GM18505 (cell line): ENCODE results near the gene LAMA5.
"Not testable (repeated sequence)": the region's sequence is repeated elsewhere in the genome, so short reads cannot be mapped to it uniquely, and the experiment has no call there.

Experiments
- ATAC-seq: cut with Tn5 transposase; IDR thresholded peaks from one replicate; pipeline ENCODE4 v1.9.1; 2021; ENCODE audit not compliant: unreplicated experiment
- POLR2A ChIP-seq: IDR thresholded peaks from 4 replicates; pipeline ENCODE4 v1.6.1; 2011; ENCODE audit warnings: borderline replicate concordance; ENCODE audit not compliant: insufficient read depth, insufficient read length; ENCODE audit errors: extremely low read depth

Gene LAMA5

GRCh38 chr20:62387933-62388635, 21.0 kb upstream of the LAMA5 start:
- ATAC-seq, result no peak
- TF ChIP-seq POLR2A, result no peak

GRCh38 chr20:62387219-62387913, 20.3 kb upstream of the LAMA5 start:
- ATAC-seq, result no peak
- TF ChIP-seq POLR2A, result no peak

- peak; percentile 94 for TF ChIP-seq POLR2A
- ATAC-seq, result peak; percentile 68
Observed at GRCh38 chr20:62386383-62387218, 19.5 kb upstream of the LAMA5 start, which contains the start of gene RPS21. Gene RPS21, plus strand, starts transcription at chr20:62387103. Its CDS starts 236 bp downstream, at chr20:62387339.

- ATAC-seq, result peak; percentile 61
Observed at GRCh38 chr20:62382306-62383198, 15.4 kb upstream of the LAMA5 start.

GRCh38 chr20:62381842-62382241, 14.7 kb upstream of the LAMA5 start:
- TF ChIP-seq POLR2A, result no peak
- no peak for ATAC-seq

More at GRCh38 chr20:62382306-62383198, 15.4 kb upstream of the LAMA5 start:
- TF ChIP-seq POLR2A, result no peak

- TF ChIP-seq POLR2A, result no peak
- ATAC-seq, result no peak
Observed at GRCh38 chr20:62381202-62381797, 14.2 kb upstream of the LAMA5 start.

- TF ChIP-seq POLR2A, result no peak
- ATAC-seq, result no peak
Observed at GRCh38 chr20:62378215-62378614, 11.1 kb upstream of the LAMA5 start.

- TF ChIP-seq POLR2A, result no peak
- no peak for ATAC-seq
Observed at GRCh38 chr20:62377615-62378178, 10.6 kb upstream of the LAMA5 start.

GRCh38 chr20:62377064-62377461, 10.0 kb upstream of the LAMA5 start:
- no peak for ATAC-seq
- TF ChIP-seq POLR2A, result no peak

- TF ChIP-seq POLR2A, result no peak
Observed at GRCh38 chr20:62376112-62377063, 9.3 kb upstream of the LAMA5 start.

GRCh38 chr20:62374331-62375152, 7.4 kb upstream of the LAMA5 start:
- no peak for ATAC-seq
- no peak for TF ChIP-seq POLR2A

More at GRCh38 chr20:62376112-62377063, 9.3 kb upstream of the LAMA5 start:
- no peak for ATAC-seq

- ATAC-seq, result not testable (repeated sequence)
Observed at GRCh38 chr20:62373631-62374179, 6.6 kb upstream of the LAMA5 start.
